Activated CD4-positive, CD25-positive, alpha-beta regulatory T cell treated with anti-CD3 and anti-CD28 coated beads, Interleukin-2, amount 50 U/mL, for 72 hours (primary cell): Measurements from ENCODE around the gene CPNE6.
"Not testable (repeated sequence)": the region's sequence is repeated elsewhere in the genome, so short reads cannot be mapped to it uniquely, and the experiment has no call there.

Experiments used
- DNase-seq: peaks from one replicate; pipeline ENCODE4 v3.0.0; 2021

CPNE6 gene

DNA sequence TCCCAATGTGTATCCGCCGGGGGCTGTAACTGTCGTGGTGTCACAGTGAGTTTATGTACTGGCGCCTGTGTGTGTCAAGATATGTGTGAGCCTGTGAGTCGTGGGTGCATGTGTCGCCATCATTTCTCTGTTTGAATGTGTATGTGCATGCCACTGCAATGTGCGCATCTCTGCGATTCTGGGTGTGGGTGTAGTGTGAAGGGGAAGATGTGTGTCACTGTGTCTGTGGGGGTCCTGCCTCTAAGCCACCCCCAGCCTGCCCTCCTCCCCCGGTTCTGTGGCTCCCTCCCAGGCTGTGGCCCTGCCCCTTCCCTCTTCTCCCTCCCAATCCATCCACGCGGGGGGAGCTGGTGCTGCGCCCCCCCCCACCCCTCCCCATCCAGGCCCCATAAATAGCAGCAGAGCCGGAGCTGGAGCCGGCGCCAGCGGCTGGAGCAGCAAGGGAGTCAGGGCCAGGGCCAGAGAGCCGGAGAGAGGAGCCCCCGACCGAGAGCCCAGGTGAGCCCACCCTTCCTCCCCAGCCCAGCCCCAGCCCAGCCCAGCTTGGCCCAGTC lies at the start of gene CPNE6:
CPNE6 (plus strand) TSS at position 419 of the 554 bp plus-strand sequence. CDS start 1,375 bp downstream, outside the sequence.
- DNase-seq: no peak

DNA sequence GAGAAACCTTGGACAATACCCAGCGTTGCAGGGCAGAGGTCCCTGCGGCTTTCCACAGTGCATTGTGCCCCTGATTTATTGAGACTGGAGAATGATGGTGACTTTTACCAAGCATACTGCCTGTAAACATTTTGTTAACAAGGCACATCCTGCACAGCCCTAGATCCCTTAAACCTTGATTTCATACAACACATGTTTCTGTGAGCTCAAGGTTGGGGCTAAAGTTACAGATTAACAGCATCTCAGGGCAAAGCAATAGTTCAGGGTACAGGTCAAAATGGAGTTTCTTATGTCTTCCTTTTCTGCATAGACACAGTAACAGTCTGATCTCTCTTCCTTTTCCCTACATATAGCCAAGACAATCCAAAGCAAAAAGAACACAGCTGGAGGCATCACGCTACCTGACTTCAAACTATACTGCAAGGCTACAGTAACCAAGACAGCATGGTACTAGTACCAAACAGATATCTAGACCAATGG lies 46.4 kb upstream of the CPNE6 start:
- DNase-seq: not testable (repeated sequence)

DNA sequence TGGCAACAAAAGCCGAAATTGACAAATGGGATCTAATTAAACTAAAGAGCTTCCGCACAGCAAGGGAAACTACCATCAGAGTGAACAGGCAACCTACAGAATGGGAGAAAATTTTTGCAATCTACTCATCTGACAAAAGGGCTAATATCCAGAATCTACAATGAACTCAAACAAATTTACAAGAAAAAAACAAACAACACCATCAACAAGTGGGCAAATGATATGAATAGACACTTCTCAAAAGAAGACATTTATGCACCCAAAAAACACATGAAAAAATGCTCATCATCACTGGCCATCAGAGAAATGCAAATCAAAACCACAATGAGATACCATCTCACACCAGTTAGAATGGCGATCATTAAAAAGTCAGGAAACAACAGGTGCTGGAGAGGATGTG lies 41.7 kb upstream of the CPNE6 start:
- not testable (repeated sequence) for DNase-seq

DNA sequence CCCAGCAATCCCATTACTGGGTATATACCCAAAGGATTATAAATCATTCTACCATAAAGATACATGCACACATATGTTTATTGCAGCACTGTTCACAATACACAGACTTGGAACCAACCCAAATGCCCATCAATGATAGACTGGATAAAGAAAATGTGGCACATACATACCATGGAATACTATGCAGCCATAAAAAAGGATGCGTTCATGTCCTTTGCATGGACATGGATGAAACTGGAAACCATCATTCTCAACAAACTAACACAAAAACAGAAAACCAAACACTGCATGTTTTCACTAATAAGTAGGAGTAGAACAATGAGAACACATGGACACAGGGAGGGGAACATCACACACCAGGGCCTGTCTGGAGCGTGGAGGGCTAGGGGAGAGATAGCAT lies 40.0 kb upstream of the CPNE6 start:
- not testable (repeated sequence) for DNase-seq

DNA sequence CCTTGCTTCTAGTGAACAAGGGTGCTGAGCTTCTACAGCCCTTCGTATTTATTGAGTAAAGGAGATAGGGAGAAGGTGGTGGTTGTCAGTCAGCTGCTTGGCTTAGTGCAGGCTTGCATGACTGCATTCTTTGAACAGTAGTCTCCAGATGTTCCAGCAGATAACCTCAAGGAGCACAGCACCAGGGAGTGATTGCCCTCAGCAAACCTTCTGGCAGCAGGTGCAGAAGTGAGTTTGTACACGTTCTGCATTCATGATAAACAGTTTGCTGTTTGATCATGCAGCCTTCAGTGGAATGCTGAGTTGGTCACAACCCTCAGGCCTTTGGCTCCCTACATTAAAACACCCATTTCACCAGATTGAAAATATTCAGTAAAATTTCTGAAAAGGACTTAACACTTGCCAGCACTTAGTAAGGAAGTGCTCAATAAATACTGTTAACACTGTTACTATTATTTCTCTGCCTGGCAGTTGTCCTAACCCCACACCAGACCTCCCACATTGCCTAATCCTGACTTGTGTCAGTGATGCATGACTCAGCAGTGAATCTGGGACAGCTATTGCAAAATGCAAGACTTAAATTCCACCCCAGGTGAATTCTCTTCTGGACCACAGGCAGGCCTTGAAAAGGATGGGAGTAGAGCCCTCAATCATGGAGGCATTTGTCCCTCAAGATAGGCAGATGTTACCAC lies 38.5 kb upstream of the CPNE6 start:
- DNase-seq: no peak

DNA sequence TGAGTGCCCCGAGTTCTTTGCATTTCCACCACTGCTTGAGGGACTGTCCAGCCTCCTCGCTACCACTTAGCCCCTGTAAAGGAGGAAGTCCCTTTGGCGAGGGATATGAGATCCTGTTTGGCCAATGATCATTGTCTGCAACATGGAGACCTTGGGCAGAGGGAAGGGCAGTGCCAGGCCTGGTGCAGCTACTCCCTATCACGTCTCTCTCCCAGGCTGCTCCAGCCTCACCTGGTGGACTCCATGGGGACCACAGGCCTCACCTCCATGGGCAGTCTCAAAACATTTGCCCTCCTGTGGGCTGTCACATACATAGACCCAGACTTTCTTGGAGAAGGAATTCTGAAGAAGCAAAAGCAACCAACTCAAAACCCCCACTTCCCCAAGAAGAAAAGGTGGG lies 35.6 kb upstream of the CPNE6 start:
- not testable (repeated sequence) for DNase-seq

GRCh38 chr14:24036169-24036962 lies 35.0 kb upstream of the CPNE6 start:
- DNase-seq: peak; percentile 60

DNA sequence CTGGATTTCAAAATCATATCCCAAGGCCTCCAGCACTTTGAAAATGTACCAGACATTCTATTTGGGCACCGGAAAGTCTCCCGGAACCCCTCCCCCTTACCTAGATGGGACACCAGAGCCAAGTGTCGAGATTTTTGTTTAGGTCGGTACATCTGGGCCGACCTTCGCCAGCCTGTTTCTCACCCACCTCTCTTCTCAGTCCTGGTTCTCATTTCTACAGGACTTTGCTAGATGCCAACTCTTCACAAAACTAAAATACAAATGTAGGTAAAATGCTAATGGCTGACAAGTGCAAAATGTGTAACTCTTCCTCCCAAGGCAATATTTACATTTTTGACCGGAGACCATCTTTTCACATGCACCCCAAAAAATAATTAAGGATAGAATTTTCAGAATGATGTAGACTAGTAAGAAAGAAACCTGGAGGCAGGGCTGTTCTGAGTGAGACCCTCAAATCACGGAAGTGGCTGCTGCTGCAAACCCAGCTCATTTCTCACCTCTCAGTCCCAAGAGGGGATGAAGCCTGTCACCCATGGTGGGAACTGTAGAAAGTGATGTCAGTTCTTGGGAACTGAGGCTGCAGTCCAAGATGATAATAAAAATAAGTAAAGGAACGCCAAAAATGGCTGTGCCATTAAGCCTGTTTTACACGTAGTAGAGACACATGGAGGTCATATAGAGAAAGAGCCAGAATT lies 34.3 kb upstream of the CPNE6 start:
- DNase-seq: not testable (repeated sequence)

- DNase-seq: no peak
Measured at GRCh38 chr14:24037658-24038037, 33.7 kb upstream of the CPNE6 start.

DNA sequence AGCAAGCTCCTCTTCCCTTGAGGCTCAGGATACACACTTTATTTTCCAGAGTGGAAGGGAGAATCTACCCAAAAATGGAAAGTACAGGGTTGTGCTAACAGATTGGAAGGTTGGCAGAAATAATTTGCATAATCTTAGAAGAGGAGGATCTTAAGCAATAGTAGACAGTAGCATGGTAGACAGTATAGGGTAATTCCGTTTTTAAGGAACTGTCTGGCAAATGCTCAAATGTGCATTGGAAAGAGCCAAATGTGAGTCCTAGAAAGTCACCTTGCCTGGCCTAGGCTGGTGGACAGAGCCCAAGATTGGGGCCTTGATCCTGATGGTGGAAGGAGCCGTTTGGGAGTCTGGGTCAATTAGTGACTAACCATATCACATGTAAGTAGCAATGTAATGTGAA lies 32.7 kb upstream of the CPNE6 start:
- no peak for DNase-seq

DNA sequence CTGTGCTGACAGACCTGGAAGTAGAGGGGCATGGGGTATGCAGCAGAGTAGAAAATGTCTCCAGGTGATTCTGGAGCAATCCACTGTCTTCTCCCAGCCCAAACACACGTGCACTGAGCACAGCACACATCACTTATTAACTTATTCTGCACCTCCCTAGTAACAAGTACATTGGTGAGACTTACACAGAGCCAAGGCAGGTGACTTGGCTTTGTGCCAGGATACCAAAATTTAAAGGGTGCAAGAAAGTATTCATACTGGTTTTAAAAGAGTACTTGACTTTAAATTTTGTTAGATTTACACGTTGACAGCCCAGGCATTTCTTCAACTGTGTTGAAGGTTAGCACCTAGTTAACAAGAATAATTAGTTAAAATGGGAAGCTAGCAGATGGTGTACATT lies 30.7 kb upstream of the CPNE6 start:
- DNase-seq: no peak

DNA sequence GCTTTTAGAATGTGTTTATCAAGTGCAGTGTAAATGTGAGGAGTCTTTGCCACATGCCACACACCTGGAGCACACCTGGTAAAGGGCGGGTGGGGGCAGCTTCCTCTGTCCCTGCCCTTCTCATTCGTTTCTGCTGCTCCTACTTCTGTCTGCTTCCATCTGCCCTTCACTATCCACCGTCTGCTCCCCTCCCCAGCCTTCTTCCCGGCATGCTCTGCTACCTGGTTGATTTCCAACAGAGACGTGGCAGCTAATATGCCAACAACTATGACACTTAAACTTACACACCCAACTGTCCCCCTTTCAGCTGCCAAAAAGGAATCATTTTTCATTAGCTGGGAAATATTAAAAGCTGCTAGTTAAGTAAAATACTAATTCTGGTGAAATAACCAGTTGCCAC lies 28.6 kb upstream of the CPNE6 start:
- DNase-seq: no peak

DNA sequence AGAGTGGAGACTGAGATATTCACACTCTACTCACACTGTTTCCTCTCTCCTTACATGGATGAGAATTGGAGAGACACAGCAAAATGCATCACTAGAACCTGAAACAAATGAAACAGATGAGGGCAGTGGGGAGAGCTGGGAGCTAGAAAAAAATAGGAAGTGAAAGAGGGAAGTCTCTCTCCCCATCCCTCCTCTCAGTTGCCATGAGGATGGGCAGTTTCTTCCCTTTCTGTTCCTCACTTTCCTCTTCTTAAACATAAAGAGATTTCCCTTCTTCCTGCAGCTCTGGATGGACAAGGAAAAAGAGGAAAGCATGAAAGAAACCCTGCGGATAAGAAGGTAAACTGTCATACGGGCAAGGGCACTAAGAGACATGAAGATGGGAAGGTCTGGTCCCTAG lies 22.4 kb upstream of the CPNE6 start:
- not testable (repeated sequence) for DNase-seq

GRCh38 chr14:24050753-24051152 lies 20.6 kb upstream of the CPNE6 start:
- not testable (repeated sequence) for DNase-seq

GRCh38 chr14:24051176-24051788 lies 20.1 kb upstream of the CPNE6 start:
- no peak for DNase-seq

GRCh38 chr14:24051789-24052655 lies 19.3 kb upstream of the CPNE6 start, which contains the start of gene CARMIL3:
Gene CARMIL3 (plus strand): TSS chr14:24052009. CDS start chr14:24052154, 145 bp downstream.
- peak; percentile 70 for DNase-seq

- peak; percentile 36 for DNase-seq
Measured at GRCh38 chr14:24052656-24053547, 18.5 kb upstream of the CPNE6 start.

GRCh38 chr14:24053548-24054323 lies 17.6 kb upstream of the CPNE6 start:
- no peak for DNase-seq

GRCh38 chr14:24054324-24054641 lies 17.1 kb upstream of the CPNE6 start:
- no peak for DNase-seq

GRCh38 chr14:24054646-24055045 lies 16.7 kb upstream of the CPNE6 start:
- no peak for DNase-seq
